Fibroblast of lung (primary cell): ENCODE results near the gene ARL2BP. TPM values are rescaled to one million over a fixed set of nuclear protein-coding genes. Genes with fewer than 3 reads are reported as not detected.

Source experiments
- DNase-seq, 2 donors: peaks; one replicate each; pipeline versions ENCODE4 v3.0.0 to v3.0.0-alpha.2; 2010; ENCODE audit warnings: low read depth in 2 of 2
- H2AFZ ChIP-seq: 2 replicates; pipeline ENCODE4 v1.5.1; 2012; ENCODE audit warnings: low read length, control low read depth, inconsistent platforms
- H3K27ac ChIP-seq: 2 replicates; pipeline ENCODE4 v1.5.1; 2011; ENCODE audit warnings: low read length, control low read depth; ENCODE audit not compliant: insufficient read depth
- H3K27me3 ChIP-seq: 2 replicates; pipeline ENCODE4 v1.5.1; 2011; ENCODE audit warnings: mild to moderate bottlenecking, low read length; ENCODE audit not compliant: control insufficient read depth, insufficient read depth
- H3K36me3 ChIP-seq: 2 replicates; pipeline ENCODE4 v1.5.1; 2011; ENCODE audit warnings: low read length; ENCODE audit not compliant: control insufficient read depth, insufficient read depth
- H3K4me1 ChIP-seq: 2 replicates; pipeline ENCODE4 v1.5.1; 2011; ENCODE audit warnings: low read length; ENCODE audit not compliant: control insufficient read depth, insufficient read depth; ENCODE audit errors: extremely low read depth
- H3K4me2 ChIP-seq: 2 replicates; pipeline ENCODE4 v1.5.1; 2011; ENCODE audit warnings: low read length, control low read depth; ENCODE audit not compliant: insufficient read depth; ENCODE audit errors: extremely low read depth
- H3K4me3 ChIP-seq, 4 experiments: fragments of 200-600 bp in 1 of 4; sonication (generic) in 1 of 4; replicated peaks in 1 of 4; 2 replicates each; pipeline ENCODE4 v1.5.1; 2011 to 2016; ENCODE audit warnings: low read length in 4 of 4, low read depth in 3 of 4, mild to moderate bottlenecking in 3 of 4, control low read depth in 2 of 4, inconsistent platforms in 1 of 4, mixed read lengths in 1 of 4; ENCODE audit not compliant: insufficient read depth in 1 of 4; ENCODE audit errors: control extremely low read depth in 1 of 4
- H3K79me2 ChIP-seq: 2 replicates; pipeline ENCODE4 v1.5.1; 2012; ENCODE audit warnings: mild to moderate bottlenecking, low read length, inconsistent platforms; ENCODE audit not compliant: control insufficient read depth, insufficient read depth
- H3K9ac ChIP-seq: 2 replicates; pipeline ENCODE4 v1.5.1; 2011; ENCODE audit warnings: mild to moderate bottlenecking, low read length, control low read depth; ENCODE audit not compliant: insufficient read depth
- H3K9me3 ChIP-seq: 2 replicates; pipeline ENCODE4 v1.5.1; 2012; ENCODE audit warnings: low read depth, low read length; ENCODE audit not compliant: control insufficient read depth, insufficient read depth
- H4K20me1 ChIP-seq: 2 replicates; pipeline ENCODE4 v1.5.1; 2011; ENCODE audit warnings: low read length; ENCODE audit not compliant: control insufficient read depth, insufficient read depth; ENCODE audit errors: extremely low read depth
- EZH2 ChIP-seq: IDR thresholded peaks from 2 replicates; pipeline ENCODE4 v1.5.1; 2012; ENCODE audit warnings: low read length, control low read depth, mild to moderate bottlenecking; ENCODE audit errors: missing control alignments
- polyA plus RNA-seq, 2 donors: library from polyadenylated mRNA; depleted of rRNA in 1 of 2; stranded (reverse) in 1 of 2; unstranded in 1 of 2; fragments of >200 nt; gene quantifications; 2 replicates each; pipeline ENCODE4 v1.2.1, GENCODE V29; 2011 to 2012; ENCODE audit warnings: missing spikeins in 1 of 2
- total RNA-seq: library from RNA; depleted of rRNA; stranded (reverse); fragments of >200 nt; gene quantifications from 2 replicates; pipeline ENCODE4 v1.2.1, GENCODE V29; 2014
- TF ChIP-seq, protein P1 (sequence below), 2 donors: IDR thresholded peaks in 1 of 2; conservative IDR thresholded peaks in 1 of 2; 1 replicate in 1 of 2; 2 replicates in 1 of 2; pipeline ENCODE4 v1.5.1; 2011 to 2012; ENCODE audit warnings: low read length in 2 of 2, control low read depth in 1 of 2, inconsistent platforms in 1 of 2, low read depth in 1 of 2, mild to moderate bottlenecking in 1 of 2

ARL2BP gene
- total and polyA plus RNA-seq, 2 donors (not counting 1 experiment from before 2014, with no cell fraction given): 65.7 to 173 TPM

DNA sequence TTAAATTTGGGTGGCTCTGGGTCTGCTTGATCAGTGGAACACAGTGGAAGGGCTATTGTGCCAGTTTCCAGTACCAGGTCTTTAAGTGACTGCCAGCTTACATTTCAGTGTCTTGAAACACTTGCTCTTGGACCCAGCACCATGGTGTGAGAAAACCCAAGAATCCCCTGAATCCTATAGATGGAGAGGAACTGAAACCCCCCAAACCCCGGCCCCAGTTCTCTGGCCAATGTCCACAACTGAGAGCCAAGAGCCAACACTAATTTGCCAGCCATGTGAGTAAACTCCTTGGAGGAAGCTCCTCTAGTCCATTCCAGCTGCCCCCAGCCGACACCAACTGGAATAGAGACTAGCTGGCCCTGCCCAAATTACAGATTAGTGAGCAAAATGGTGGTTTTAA, 2.4 kb upstream of the ARL2BP start:
- Histone ChIP-seq H3K4me2 (no peak overlapping the region), H4K20me1 (no peaks in the 10 kb centered on the region), H3K36me3 (peaks cover 5% of the 10 kb centered on the region), H3K27me3 (no peaks in the 10 kb centered on the region), H3K4me1 (peaks cover 3% of the 10 kb centered on the region), H3K4me3 (no peak overlapping the region), H3K9ac (no peak overlapping the region), H3K9me3 (no peaks in the 10 kb centered on the region), H3K27ac (no peak overlapping the region), H3K79me2 (peaks cover 12% of the 10 kb centered on the region), H2AFZ (no peak overlapping the region)
- TF ChIP-seq, protein P1, sequence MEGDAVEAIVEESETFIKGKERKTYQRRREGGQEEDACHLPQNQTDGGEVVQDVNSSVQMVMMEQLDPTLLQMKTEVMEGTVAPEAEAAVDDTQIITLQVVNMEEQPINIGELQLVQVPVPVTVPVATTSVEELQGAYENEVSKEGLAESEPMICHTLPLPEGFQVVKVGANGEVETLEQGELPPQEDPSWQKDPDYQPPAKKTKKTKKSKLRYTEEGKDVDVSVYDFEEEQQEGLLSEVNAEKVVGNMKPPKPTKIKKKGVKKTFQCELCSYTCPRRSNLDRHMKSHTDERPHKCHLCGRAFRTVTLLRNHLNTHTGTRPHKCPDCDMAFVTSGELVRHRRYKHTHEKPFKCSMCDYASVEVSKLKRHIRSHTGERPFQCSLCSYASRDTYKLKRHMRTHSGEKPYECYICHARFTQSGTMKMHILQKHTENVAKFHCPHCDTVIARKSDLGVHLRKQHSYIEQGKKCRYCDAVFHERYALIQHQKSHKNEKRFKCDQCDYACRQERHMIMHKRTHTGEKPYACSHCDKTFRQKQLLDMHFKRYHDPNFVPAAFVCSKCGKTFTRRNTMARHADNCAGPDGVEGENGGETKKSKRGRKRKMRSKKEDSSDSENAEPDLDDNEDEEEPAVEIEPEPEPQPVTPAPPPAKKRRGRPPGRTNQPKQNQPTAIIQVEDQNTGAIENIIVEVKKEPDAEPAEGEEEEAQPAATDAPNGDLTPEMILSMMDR (conservative IDR thresholded peaks at IDR 0.05 in 1 of 2, IDR thresholded peaks at IDR 0.05 in 1 of 2; ENCODE audit: low read depth in 1 of 2, low read length in 2 of 2): no peak
- no peak for TF ChIP-seq EZH2
- no peak for DNase-seq

DNA sequence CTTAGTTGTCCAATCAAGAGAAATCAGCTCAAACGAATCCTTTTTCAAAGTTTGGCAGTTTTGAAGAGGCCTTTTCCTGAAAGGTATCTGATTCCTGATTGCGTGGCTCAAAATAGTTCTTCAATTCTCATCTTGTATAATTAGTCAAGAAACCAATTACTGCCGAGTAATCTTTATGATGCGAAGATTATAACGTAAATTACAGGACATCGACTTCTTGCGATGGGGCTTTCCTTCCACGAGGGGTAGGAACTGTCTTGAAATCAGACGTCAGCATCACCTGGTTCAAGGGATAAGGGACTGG, 644 bp upstream of the ARL2BP start:
- no peaks in the 10 kb centered on the region for H3K27me3 ChIP-seq
- DNase-seq: no peak
- H3K27ac ChIP-seq: peak overlapping the region; percentile 71
- H2AFZ ChIP-seq: peak overlapping the region; percentile 19
- no peaks in the 10 kb centered on the region for H3K9me3 ChIP-seq
- peaks cover 12% of the 10 kb centered on the region for H3K79me2 ChIP-seq
- peak overlapping the region; percentile 27 to 86 (median 61) for H3K4me3 ChIP-seq
- H4K20me1 ChIP-seq: no peaks in the 10 kb centered on the region
- peaks cover 3% of the 10 kb centered on the region for H3K4me1 ChIP-seq
- peak overlapping the region; percentile 92 for H3K9ac ChIP-seq
- TF ChIP-seq, protein P1 (conservative IDR thresholded peaks at IDR 0.05 in 1 of 2, IDR thresholded peaks at IDR 0.05 in 1 of 2; ENCODE audit: low read depth in 1 of 2, low read length in 2 of 2): no peak
- TF ChIP-seq EZH2: no peak
- peaks cover 6% of the 10 kb centered on the region for H3K36me3 ChIP-seq
- peak overlapping the region; percentile 73 for H3K4me2 ChIP-seq

DNA sequence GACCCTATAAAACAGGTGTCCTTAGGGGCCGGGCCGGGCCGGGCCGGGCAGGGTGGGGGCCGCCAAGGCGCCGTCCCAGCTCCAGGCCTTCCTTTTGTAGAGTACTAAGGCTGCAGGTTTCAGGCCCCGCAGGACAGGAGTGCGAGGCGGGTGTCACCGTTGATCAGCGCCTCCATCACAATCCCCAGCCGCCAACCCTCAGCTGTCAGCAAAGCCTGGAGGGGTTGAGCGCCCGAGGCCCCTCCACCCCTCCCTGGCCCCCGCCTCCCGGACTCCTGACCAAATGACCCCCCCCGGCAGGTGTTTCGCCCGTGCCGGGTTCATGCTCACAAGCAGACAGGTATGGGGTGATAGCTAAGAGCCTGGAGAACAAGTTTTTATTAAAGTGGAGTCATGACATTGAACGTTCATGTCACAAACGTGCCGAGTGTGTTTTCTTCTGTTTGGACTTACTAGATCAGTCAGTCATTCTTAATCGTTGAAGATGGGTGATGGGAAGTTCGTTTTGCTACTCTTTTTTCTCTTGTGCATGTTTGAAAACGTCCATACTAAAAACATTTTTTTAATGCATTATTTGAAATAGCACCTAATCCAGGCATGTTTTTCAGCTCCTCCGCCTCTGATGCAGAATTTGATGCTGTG, 534 bp downstream of the ARL2BP start:
- H3K4me2 ChIP-seq: peak overlapping the region; percentile 86
- peaks cover 12% of the 10 kb centered on the region for H3K36me3 ChIP-seq
- H3K27me3 ChIP-seq: no peaks in the 10 kb centered on the region
- peaks cover 12% of the 10 kb centered on the region for H3K79me2 ChIP-seq
- peak overlapping the region; percentile 92 for H3K9ac ChIP-seq
- no peaks in the 10 kb centered on the region for H3K9me3 ChIP-seq
- peak overlapping the region; percentile 71 for H3K27ac ChIP-seq
- peak; percentile 8 to 18 for DNase-seq
- TF ChIP-seq, protein P1 (conservative IDR thresholded peaks at IDR 0.05 in 1 of 2, IDR thresholded peaks at IDR 0.05 in 1 of 2; ENCODE audit: low read depth in 1 of 2, low read length in 2 of 2): no peak
- no peak for TF ChIP-seq EZH2
- peaks cover 3% of the 10 kb centered on the region for H3K4me1 ChIP-seq
- no peaks in the 10 kb centered on the region for H4K20me1 ChIP-seq
- H2AFZ ChIP-seq: peak overlapping the region; percentile 22
- peak overlapping the region; percentile 75 to 96 (median 85) for H3K4me3 ChIP-seq
